NT2/D1 (cell line): ENCODE data around the gene CDRT4.

ENCODE experiments used
- SUZ12 ChIP-seq: IDR thresholded peaks from 2 replicates; pipeline ENCODE4 v1.6.1; 2011; ENCODE audit not compliant: insufficient read length, insufficient read depth; ENCODE audit errors: extremely low read depth
- YY1 ChIP-seq: IDR thresholded peaks from 2 replicates; pipeline ENCODE4 v1.6.1; 2011; ENCODE audit not compliant: insufficient read length, insufficient read depth

DNA sequence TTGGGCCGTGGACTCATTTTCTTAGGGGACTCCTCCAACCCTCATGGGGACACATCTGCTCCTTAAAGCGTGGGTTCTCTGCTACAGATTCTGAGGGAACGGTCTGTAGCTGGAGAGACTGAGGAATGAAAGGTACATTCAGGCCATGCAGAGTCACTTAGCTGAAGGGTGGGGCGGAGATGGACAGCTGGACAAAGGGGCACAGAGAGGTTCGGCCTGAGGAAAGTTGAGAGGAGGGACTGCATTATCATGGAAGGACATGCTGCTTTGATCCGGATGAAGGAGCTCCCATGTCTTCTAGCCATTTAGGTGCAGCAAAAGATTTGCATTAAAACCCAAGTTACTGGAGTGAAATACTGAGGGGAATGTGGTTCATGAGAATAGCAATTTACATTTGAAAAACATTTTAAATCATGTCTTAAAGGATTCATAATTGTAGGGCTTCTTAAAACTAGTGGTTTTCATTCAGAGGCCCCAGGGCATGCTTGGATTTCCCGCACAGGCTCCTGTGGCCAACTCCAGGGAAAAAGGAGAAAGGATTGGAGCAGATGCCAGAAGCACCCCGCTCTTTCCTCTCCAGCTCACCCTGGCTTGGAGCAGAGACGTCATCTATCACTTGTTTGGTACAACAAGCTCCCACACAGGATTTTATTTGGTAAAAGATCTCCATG, 54.2 kb downstream of the CDRT4 start:
- TF ChIP-seq YY1: no peak
- no peak for TF ChIP-seq SUZ12
